ENCODE measurements around the gene C5.

C5 gene

DNA sequence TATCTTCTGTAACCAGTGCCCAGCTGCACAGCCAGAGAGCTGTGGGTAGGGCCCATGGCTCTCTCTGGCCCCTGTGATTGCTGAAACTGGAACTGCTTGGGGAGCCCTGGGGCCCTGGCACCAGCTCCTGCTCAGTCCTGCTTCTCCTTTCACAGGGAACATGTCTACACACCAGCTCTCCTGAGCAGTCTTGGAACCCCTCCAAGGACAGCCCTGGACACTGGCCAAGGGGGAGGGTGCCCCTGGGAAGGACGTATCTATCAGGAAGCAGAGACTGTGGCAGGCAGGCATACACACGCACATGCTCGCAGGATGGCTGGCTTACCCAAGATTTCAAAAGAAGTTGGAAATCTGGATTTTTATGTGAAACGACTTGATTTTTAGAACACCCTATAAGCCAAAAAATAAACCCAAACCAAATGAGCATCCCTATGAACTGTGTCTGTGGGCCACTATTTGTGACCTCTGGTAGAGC, 114.7 kb downstream of the C5 start:
- H3K9me3 ChIP-seq (ENCODE audit: control insufficient read depth, low read length) = no peaks in the 10 kb centered on the region
- H3K36me3 ChIP-seq (ENCODE audit: control insufficient read depth, insufficient read depth, low read length) = no peaks in the 10 kb centered on the region
- H3K9ac ChIP-seq (ENCODE audit: low read length) = no peak overlapping the region
- peaks cover 32% of the 10 kb centered on the region for H3K4me1 ChIP-seq (ENCODE audit: control insufficient read depth, insufficient read depth, low read length)
- no peaks in the 10 kb centered on the region for H3K27me3 ChIP-seq (ENCODE audit: control insufficient read depth, insufficient read depth, low read length)
- H3K4me3 ChIP-seq (ENCODE audit: low read length) = no peak overlapping the region

DNA sequence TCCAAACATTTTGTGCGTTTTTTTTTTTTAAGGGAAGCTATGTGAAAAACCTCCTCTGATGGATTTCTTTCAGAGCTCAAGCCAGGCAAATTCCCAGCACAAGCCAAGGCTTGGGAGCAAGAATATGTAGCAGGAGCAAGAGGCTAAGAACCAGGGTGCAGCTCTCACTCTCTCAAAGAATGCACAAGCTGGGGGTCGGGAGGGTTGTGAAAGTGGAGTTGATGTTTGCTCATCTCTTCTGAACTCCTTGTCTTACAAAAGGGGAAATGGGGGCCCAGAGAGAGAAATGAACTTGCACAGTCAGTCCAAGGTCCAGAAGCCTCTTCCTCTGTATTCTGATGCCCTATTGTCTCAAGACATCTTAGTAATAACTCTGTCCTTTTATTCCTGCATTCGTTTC, 115.8 kb downstream of the C5 start:
- H3K36me3 ChIP-seq (ENCODE audit: control insufficient read depth, insufficient read depth, low read length) = no peaks in the 10 kb centered on the region
- H3K4me1 ChIP-seq (ENCODE audit: control insufficient read depth, insufficient read depth, low read length) = peaks cover 32% of the 10 kb centered on the region
- H3K9ac ChIP-seq (ENCODE audit: low read length) = no peak overlapping the region

DNA sequence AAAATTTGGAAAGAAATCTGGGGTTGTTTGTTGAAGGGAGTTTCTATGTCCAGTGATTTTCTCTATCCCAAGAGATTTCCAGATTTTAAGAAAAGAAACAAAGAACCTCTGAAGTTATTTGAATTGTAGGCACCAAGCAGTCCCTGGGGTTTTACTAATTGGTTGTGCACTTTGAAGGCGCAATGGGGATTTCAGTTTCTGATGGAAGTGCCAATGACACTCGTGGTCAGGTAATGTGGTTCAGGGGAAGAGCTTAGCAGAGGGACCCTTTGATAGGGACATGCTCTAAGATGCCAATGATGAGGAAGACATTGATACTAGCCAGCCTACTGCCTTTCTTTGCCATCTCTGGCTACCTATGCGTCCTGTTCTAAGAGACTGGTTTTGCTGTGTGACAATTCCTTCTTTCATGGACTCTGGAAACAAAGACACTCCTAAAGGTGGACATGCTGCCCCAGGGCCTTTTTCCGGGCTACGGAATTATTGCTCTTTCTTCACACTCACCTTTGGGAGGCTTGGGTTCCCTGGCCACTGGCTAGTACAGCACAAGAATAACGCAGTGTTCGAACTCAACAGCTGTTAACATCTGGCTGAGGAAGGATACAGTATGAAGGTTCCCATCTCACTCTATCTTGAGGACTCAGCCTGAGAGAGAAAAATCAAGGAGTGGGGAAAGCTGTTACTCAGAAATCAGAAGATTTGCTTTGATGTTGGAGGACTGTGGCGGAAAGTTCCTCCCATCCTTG, 116.6 kb downstream of the C5 start:
- H3K4me1 ChIP-seq (ENCODE audit: control insufficient read depth, insufficient read depth, low read length) = peaks cover 32% of the 10 kb centered on the region

More for the DNA sequence above, 115.8 kb downstream of the C5 start:
- Histone ChIP-seq H3K27me3 (ENCODE audit: control insufficient read depth, insufficient read depth, low read length) (no peaks in the 10 kb centered on the region), H3K9me3 (ENCODE audit: control insufficient read depth, low read length) (no peaks in the 10 kb centered on the region), H3K4me3 (ENCODE audit: low read length) (no peak overlapping the region)

DNA sequence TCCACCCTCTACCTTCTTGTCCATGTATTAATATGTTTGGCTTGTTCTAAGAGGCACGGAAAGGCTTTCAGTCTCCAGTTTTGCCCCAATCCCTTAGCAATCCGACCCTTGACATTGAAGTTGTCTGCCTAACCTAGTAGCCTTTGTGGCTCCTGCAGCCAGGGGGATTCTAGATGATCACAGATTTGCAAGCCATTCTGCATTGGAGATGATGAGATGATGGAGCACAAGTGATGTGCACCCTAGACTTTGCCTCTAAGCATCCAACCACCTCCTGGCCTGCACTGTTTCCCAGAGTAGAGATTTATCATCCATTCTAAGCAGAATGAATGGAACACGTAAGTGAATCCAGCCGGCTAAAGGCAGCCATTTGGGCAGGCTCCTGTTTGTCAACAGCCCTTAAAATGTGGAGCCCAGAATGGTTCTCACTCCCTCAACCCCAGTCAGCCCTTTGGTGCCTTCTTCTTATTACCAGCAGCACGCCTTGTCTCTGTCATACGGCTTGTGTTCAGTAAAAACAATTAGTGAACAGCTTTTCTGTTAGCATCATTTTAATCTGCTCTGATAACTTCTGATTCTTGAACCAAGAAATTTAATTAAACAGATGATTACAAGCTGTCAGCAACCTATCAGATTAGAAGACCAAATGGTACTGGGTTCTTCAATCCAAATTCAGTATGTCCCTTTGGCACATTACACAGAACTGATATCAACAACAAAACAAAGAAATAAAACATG, 117.8 kb downstream of the C5 start:
- H3K36me3 ChIP-seq (ENCODE audit: control insufficient read depth, insufficient read depth, low read length) = no peaks in the 10 kb centered on the region
- H3K27me3 ChIP-seq (ENCODE audit: control insufficient read depth, insufficient read depth, low read length) = no peaks in the 10 kb centered on the region
- no peak overlapping the region for H3K9ac ChIP-seq (ENCODE audit: low read length)
- H3K4me1 ChIP-seq (ENCODE audit: control insufficient read depth, insufficient read depth, low read length) = peaks cover 32% of the 10 kb centered on the region
- no peak overlapping the region for H3K4me3 ChIP-seq (ENCODE audit: low read length)
- no peaks in the 10 kb centered on the region for H3K9me3 ChIP-seq (ENCODE audit: control insufficient read depth, low read length)

More for the DNA sequence above, 116.6 kb downstream of the C5 start:
- H3K27me3 ChIP-seq (ENCODE audit: control insufficient read depth, insufficient read depth, low read length) = no peaks in the 10 kb centered on the region
- no peak overlapping the region for H3K9ac ChIP-seq (ENCODE audit: low read length)
- H3K4me3 ChIP-seq (ENCODE audit: low read length) = no peak overlapping the region
- H3K36me3 ChIP-seq (ENCODE audit: control insufficient read depth, insufficient read depth, low read length) = no peaks in the 10 kb centered on the region
- H3K9me3 ChIP-seq (ENCODE audit: control insufficient read depth, low read length) = no peaks in the 10 kb centered on the region

DNA sequence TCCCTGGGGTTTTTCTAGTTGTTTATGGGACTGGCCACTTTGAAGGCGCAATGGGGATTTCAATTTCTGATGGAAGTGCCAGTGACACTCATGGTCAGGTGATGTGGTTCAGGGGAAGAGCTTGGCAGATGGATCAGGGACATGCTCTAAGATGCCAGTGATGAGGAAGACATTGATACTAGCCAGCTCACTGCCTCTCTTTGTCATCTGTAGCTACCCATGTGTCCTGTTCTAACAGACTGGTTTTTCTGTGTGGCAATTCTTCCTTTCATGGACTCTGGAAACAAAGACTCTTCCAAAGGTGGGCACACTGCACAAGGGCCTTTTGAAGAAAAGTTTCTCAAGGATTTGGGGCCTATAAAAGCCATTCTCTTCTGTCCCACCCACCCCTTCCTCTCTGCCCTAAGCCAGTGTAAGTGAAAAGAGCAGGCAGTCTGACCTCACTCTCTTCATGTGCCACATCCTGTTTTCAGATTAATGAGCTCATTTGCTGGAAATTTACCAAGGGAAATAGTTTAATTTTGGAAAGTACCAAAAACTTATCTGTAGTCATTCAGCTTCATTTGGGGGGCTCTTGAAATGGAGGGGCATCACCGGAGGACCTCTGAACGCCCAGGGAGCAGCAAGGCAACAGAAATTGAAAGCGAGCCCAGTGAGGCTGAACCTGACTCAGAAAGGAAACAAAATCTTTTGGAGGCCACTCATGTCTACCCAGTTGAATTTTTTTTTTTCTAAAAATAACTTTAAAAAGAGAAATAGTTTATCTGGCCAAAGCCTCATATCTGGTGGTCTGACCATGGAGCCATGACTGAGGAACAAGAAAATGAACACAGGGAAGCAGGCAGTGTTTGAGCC, 118.6 kb downstream of the C5 start:
- Histone ChIP-seq H3K9ac (ENCODE audit: low read length) (peak overlapping the region; percentile 50), H3K27me3 (ENCODE audit: control insufficient read depth, insufficient read depth, low read length) (no peaks in the 10 kb centered on the region), H3K9me3 (ENCODE audit: control insufficient read depth, low read length) (no peaks in the 10 kb centered on the region), H3K36me3 (ENCODE audit: control insufficient read depth, insufficient read depth, low read length) (no peaks in the 10 kb centered on the region), H3K4me1 (ENCODE audit: control insufficient read depth, insufficient read depth, low read length) (peaks cover 32% of the 10 kb centered on the region), H3K4me3 (ENCODE audit: low read length) (no peak overlapping the region)

DNA sequence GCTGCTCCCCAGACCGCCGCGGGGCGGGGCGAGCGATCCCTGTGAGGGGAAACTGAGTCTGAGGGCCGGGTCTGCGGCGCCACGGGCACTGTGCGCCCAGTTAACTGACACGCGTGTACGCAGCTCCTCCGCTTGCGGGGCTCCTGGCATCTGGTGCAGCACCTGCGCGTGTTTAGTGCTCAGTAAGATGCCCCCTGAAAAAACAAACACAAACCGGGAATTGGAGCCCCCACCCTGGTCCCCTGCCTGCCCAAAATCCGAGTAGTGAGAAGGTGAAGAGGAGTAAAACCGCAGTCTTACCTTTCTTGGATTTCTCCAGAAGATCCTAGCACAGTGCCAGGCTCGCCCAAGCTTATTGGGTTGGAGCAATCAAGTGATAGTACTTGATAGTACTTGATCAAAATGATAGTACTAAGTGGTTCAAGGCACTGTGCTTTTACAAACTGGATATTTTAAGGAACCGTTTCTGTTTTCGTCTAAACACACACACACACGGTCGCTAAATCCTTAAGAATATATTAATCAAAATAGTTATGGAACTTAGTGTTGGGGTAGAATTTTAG, 120.8 kb downstream of the C5 start:
- no peaks in the 10 kb centered on the region for H3K36me3 ChIP-seq (ENCODE audit: control insufficient read depth, insufficient read depth, low read length)
- peak overlapping the region; percentile 9 for H3K4me3 ChIP-seq (ENCODE audit: low read length)
- no peaks in the 10 kb centered on the region for H3K9me3 ChIP-seq (ENCODE audit: control insufficient read depth, low read length)
- peaks cover 10% of the 10 kb centered on the region for H3K4me1 ChIP-seq (ENCODE audit: control insufficient read depth, insufficient read depth, low read length)
- no peaks in the 10 kb centered on the region for H3K27me3 ChIP-seq (ENCODE audit: control insufficient read depth, insufficient read depth, low read length)
- peak overlapping the region; percentile 60 for H3K9ac ChIP-seq (ENCODE audit: low read length)

DNA sequence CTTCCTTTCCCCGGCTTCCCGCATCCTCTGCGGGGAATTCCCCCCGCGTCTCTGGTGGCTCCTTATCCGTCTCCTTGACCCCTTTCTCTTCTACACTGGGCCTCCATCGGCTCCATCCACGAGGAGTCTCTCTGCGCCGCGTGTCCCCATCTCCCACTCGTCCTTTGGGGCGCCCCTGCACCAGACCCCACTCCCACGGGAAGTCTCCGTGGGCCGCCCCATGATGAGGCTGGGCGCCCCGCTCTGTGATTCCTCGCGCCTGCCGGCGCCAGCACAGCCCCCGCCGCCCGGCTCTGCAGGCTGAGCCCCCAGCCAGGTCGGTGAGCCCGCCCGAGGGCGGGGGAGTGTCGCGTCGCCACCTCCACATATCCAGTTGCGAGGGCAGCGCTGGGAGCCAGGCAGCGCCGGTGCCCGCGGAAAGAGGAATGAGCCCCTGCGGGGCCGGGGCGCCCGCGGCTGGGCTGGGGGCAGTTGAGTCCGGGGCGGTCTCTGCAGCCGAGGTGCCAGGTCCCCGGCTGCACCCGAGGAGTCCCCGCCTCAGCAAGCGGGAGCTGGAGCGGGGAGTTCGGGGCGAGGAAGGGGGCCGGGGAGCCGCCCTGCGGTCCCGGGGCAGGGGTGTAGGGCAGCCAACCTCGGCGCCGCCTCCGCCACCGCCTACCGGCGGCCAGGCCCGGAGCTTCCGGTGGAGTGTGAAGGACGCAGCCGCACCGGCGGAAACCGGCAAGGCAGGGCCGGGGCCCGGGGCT, 121.4 kb downstream of the C5 start:
- Histone ChIP-seq H3K36me3 (ENCODE audit: control insufficient read depth, insufficient read depth, low read length) (no peaks in the 10 kb centered on the region), H3K9me3 (ENCODE audit: control insufficient read depth, low read length) (no peaks in the 10 kb centered on the region), H3K27me3 (ENCODE audit: control insufficient read depth, insufficient read depth, low read length) (no peaks in the 10 kb centered on the region), H3K4me3 (ENCODE audit: low read length) (peak overlapping the region; percentile 9), H3K4me1 (ENCODE audit: control insufficient read depth, insufficient read depth, low read length) (peaks cover 6% of the 10 kb centered on the region), H3K9ac (ENCODE audit: low read length) (peak overlapping the region; percentile 60)

DNA sequence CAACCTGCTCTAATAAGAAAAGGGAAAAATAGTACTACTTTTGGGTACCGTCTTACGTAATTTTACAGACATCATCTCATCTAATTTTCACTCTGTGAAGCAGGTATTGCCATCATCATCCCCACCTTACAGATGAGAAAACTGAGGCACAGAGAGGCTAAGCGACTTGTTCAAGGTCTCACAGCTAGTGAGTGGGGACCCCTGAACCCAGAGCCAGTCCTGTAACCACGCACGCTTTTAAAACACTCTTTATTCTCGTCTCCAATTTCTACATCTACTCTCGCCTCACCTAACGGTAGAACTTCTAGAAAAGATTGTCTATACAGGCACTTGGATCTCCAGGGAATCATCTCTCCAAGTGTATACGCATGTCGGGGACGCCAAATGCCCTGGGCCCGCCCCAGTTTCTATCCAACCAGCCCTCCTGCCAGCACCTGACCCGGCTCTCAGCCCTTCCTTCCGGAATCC, 122.0 kb downstream of the C5 start:
- peaks cover 6% of the 10 kb centered on the region for H3K4me1 ChIP-seq (ENCODE audit: control insufficient read depth, insufficient read depth, low read length)
- peak overlapping the region; percentile 9 for H3K4me3 ChIP-seq (ENCODE audit: low read length)
- no peaks in the 10 kb centered on the region for H3K9me3 ChIP-seq (ENCODE audit: control insufficient read depth, low read length)
- no peaks in the 10 kb centered on the region for H3K36me3 ChIP-seq (ENCODE audit: control insufficient read depth, insufficient read depth, low read length)
- peak overlapping the region; percentile 60 for H3K9ac ChIP-seq (ENCODE audit: low read length)
- H3K27me3 ChIP-seq (ENCODE audit: control insufficient read depth, insufficient read depth, low read length) = no peaks in the 10 kb centered on the region

DNA sequence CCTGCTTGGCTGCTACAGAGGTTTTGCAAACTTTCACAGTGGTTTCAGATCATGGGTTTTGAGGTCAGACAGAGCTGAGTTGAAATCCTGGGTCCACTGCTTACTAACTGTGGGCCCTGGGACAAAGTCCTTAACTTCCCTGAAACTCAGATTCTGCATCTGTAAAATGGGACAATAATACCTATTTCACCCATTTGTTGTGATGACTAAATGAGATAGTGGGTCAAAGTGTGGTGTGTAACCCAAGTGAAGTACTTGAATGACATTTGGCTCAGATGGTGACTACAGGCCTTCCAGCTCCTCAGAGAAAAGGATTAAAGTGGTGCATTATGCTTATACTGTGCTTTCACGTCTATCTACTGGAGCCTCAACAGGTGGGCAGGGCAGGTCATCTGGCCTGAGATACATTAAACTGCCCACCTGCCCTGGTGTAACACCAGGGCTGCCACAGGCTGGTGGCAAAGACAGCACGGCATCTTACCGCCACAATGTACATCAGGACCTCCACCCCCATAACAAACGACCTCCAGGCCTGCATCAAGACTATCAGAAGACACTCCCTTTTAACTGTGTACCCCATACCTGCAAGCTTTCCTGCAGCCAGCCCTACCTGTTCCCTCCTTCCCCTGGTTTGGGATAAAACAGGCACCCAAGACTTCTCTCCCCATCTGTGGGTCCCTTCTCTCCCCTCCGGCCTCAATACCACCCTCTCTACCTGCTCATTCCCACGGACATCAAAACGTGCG, 122.6 kb downstream of the C5 start:
- Histone ChIP-seq H3K4me1 (ENCODE audit: control insufficient read depth, insufficient read depth, low read length) (peaks cover 6% of the 10 kb centered on the region), H3K27me3 (ENCODE audit: control insufficient read depth, insufficient read depth, low read length) (no peaks in the 10 kb centered on the region), H3K9ac (ENCODE audit: low read length) (peak overlapping the region; percentile 60)

DNA sequence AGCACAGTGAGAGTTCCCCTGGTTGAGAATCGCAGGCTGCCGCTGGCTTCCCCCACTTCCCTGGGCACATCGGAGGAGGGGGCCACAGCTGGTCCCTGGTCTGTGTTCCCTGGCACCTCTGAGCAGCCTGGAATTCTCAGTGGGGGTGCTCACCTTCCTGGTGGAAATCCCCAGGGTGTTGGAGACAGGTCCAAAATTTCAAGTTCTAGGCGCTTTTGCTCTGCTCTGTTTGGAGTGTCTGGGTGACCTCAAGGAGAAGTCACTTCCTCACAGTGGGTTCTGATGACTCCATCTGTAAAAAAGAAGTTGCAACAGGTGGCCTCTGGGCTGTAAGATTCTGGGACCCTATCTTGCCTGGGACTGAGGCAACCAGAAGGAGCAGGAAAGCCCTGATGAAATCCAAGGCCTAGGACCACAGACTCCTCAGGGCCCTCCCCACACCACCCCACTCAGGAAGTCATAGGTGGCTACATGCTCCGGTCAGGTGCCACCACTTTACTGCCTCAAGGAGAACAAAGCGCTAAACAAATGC, 123.6 kb downstream of the C5 start, which contains the start of gene TRAF1:
TSS of gene TRAF1 (minus strand) at position 400 of the 532 bp plus-strand sequence. CDS start 721 bp downstream, outside the sequence.
- Histone ChIP-seq H3K27me3 (ENCODE audit: control insufficient read depth, insufficient read depth, low read length) (no peaks in the 10 kb centered on the region), H3K36me3 (ENCODE audit: control insufficient read depth, insufficient read depth, low read length) (no peaks in the 10 kb centered on the region), H3K4me3 (ENCODE audit: low read length) (no peak within 1 kb of the TSS), H3K4me1 (ENCODE audit: control insufficient read depth, insufficient read depth, low read length) (peaks cover 4% of the 10 kb centered on the region), H3K9me3 (ENCODE audit: control insufficient read depth, low read length) (no peaks in the 10 kb centered on the region), H3K9ac (ENCODE audit: low read length) (peak within 1 kb of the TSS; percentile 50)

More for the DNA sequence above, 122.6 kb downstream of the C5 start:
- no peaks in the 10 kb centered on the region for H3K9me3 ChIP-seq (ENCODE audit: control insufficient read depth, low read length)
- no peak overlapping the region for H3K4me3 ChIP-seq (ENCODE audit: low read length)
- H3K36me3 ChIP-seq (ENCODE audit: control insufficient read depth, insufficient read depth, low read length) = no peaks in the 10 kb centered on the region

Measured in mucosa of stomach (tissue), 1 donor.